HepG2 (cell line): ENCODE data around the gene SH3BGRL2. TPM values are rescaled to one million over a fixed set of nuclear protein-coding genes. Genes with fewer than 3 reads are reported as not detected.
"Not testable (repeated sequence)": the region's sequence is repeated elsewhere in the genome, so short reads cannot be mapped to it uniquely, and the experiment has no call there.

Source experiments
- ATAC-seq: fragments of 200-7000 bp; cut with Tn5 transposase; 3 replicates; pipeline ENCODE4 v1.9.1; 2020; ENCODE audit warnings: mild to moderate bottlenecking, moderate library complexity
- BruUV-seq: library from RNA; stranded (reverse); fragments of 400-500 nt; replicated peaks from 2 replicates; lab custom pipeline; 2021; lab: Mats Ljungman, UMichigan
- CTCF ChIA-PET: fragments of 300-600 bp; formaldehyde crosslinking; extraction: SDS; loops from one replicate; lab custom pipeline; 2021; ENCODE audit warnings: low total read pairs, inconsistent platforms, low intra/inter-chr PET ratio; lab: Yijun Ruan, JAX
- POLR2A ChIA-PET: fragments of 350-600 bp; sonication (Branson Sonifier 250); formaldehyde crosslinking; loops from one replicate; lab custom pipeline; 2020; ENCODE audit warnings: antibody characterized with exemption, inconsistent platforms; lab: Yijun Ruan, JAX
- DNase-seq: peaks from one replicate; pipeline ENCODE4 v3.0.0-alpha.2; 2015; ENCODE audit warnings: low spot score
- FAIRE-seq: peaks from 3 replicates; lab custom pipeline; 2011; peaks lifted over from hg19 to GRCh38; lab: Jason Lieb, UNC
- H2AFZ ChIP-seq: one replicate; pipeline ENCODE4 v1.6.1; 2011; ENCODE audit warnings: low read length, inconsistent platforms
- H3K27ac ChIP-seq: fragments of 300-600 bp; 3 replicates; pipeline ENCODE4 v1.8.0; 2011; ENCODE audit warnings: mixed run types, mild to moderate bottlenecking, mixed read lengths, low read length, inconsistent platforms; ENCODE audit not compliant: insufficient read depth; ENCODE audit errors: extremely low read length
- H3K27me3 ChIP-seq, 2 experiments: fragments of 200-600 bp in 1 of 2; 2 replicates in 1 of 2; 3 replicates in 1 of 2; pipeline versions ENCODE4 v1.6.0 to v1.8.0; 2011; ENCODE audit warnings: low read length in 2 of 2, mild to moderate bottlenecking in 2 of 2, moderate library complexity in 2 of 2, inconsistent platforms in 1 of 2; ENCODE audit not compliant: insufficient read depth in 2 of 2, control insufficient read depth in 1 of 2
- H3K36me3 ChIP-seq, 2 experiments: fragments of 200-600 bp in 1 of 2; replicated peaks in 1 of 2; 2 replicates in 1 of 2; 3 replicates in 1 of 2; pipeline versions ENCODE4 v1.5.1 to v1.8.0; 2011; ENCODE audit warnings: low read length in 2 of 2, inconsistent platforms in 1 of 2; ENCODE audit not compliant: insufficient read depth in 2 of 2, control insufficient read depth in 1 of 2
- H3K4me1 ChIP-seq: 2 replicates; pipeline ENCODE4 v1.5.1; 2012; ENCODE audit warnings: low read length, inconsistent platforms; ENCODE audit not compliant: insufficient read depth
- H3K4me2 ChIP-seq: 2 replicates; pipeline ENCODE4 v1.6.0; 2011; ENCODE audit warnings: low read depth, low read length, inconsistent platforms
- H3K4me3 ChIP-seq, 3 experiments: fragments of 200-600 bp in 1 of 3; sonication (generic), shearing (Covaris generic) in 1 of 3; replicated peaks in 1 of 3; 2 replicates each; pipeline ENCODE4 v1.5.1; 2011 to 2016; ENCODE audit warnings: low read length in 3 of 3, inconsistent platforms in 2 of 3, low read depth in 2 of 3, mild to moderate bottlenecking in 2 of 3, control low read depth in 1 of 3, mixed read lengths in 1 of 3; ENCODE audit not compliant: insufficient read depth in 1 of 3
- H3K79me2 ChIP-seq: one replicate; pipeline ENCODE4 v1.6.1; 2011; ENCODE audit warnings: low read length, inconsistent platforms; ENCODE audit not compliant: insufficient read depth
- H3K9ac ChIP-seq: 2 replicates; pipeline ENCODE4 v1.6.0; 2011; ENCODE audit warnings: mild to moderate bottlenecking, low read depth, low read length, inconsistent platforms; ENCODE audit not compliant: insufficient read depth
- H3K9me3 ChIP-seq: 2 replicates; pipeline ENCODE4 v1.5.1; 2012; ENCODE audit warnings: mild to moderate bottlenecking, low read length
- H4K20me1 ChIP-seq: 2 replicates; pipeline ENCODE4 v1.6.0; 2011; ENCODE audit warnings: inconsistent platforms, mild to moderate bottlenecking, low read length, moderate library complexity; ENCODE audit not compliant: insufficient read depth
- SALL1 ChIP-seq: sonication (generic); formaldehyde crosslinking; IDR thresholded peaks from 2 replicates; pipeline ENCODE4 v1.8.0; 2022; ENCODE audit warnings: mild to moderate bottlenecking, missing genetic modification reagents
- ZMYM2 ChIP-seq: sonication (generic); formaldehyde crosslinking; IDR thresholded peaks from 2 replicates; pipeline ENCODE4 v1.8.0; 2022; ENCODE audit warnings: mild to moderate bottlenecking, missing genetic modification reagents
- ZMYM3 ChIP-seq: sonication (generic); formaldehyde crosslinking; IDR thresholded peaks from 2 replicates; pipeline ENCODE4 v1.5.1; 2020; ENCODE audit warnings: mild to moderate bottlenecking, missing genetic modification reagents
- WGBS: methylation state at CpG from one replicate; pipeline ENCODE4 v1.1.6; 2017; ENCODE audit warnings: low lambda C conversion rate; 5-methylcytosine and 5-hydroxymethylcytosine counted together
- in situ Hi-C: cut with HindIII; loops from 2 replicates; pipeline ENCODE4 v1.10.0; 2017; ENCODE audit warnings: low pct_unique_long_range_greater_than_20kb; ENCODE audit not compliant: extremely low pct_ligation_motif_present
- intact Hi-C: fragments of 100-400 bp; cut with micrococcal nuclease; formaldehyde crosslinking; loops from one replicate; pipeline ENCODE4 v1.10.0; 2022; ENCODE audit not compliant: unreplicated experiment
- polyA plus RNA-seq, 8 experiments: library from polyadenylated mRNA; depleted of rRNA in 3 of 8; stranded (reverse) in 7 of 8; unstranded in 1 of 8; fragments of >200 nt; fragmentation: Illumina TruSeq in 4 of 8; extraction: Trizol in 4 of 8; gene quantifications; 2 replicates each; pipeline versions ENCODE4 v1.2.1 to v1.2.3, GENCODE V29; 2011 to 2016; ENCODE audit warnings: low read depth in 4 of 8, missing spikeins in 1 of 8, mixed read lengths in 1 of 8; ENCODE audit not compliant: insufficient read depth in 1 of 8
- total RNA-seq, 5 experiments: library from RNA; depleted of rRNA; stranded (reverse); fragments of >200 nt; fragmentation: Illumina TruSeq; extraction: Trizol; gene quantifications; 2 replicates each; pipeline ENCODE4 v1.2.3, GENCODE V29; 2016; ENCODE audit warnings: low read depth in 1 of 5
- TF ChIP-seq, protein P1 (sequence below), 2 experiments: fragments of 450-650 bp in 1 of 2; sonication (generic) in 1 of 2; formaldehyde crosslinking in 1 of 2; IDR thresholded peaks; 2 replicates each; pipeline versions ENCODE4 v1.6.1 to v1.8.0; 2016 to 2022; ENCODE audit warnings: antibody characterized with exemption in 1 of 2, mild to moderate bottlenecking in 1 of 2, missing genetic modification reagents in 1 of 2
- TF ChIP-seq, protein P2 (sequence below): sonication (generic); formaldehyde crosslinking; IDR thresholded peaks from 2 replicates; pipeline ENCODE4 v1.5.1; 2020; ENCODE audit warnings: mild to moderate bottlenecking, missing genetic modification reagents, moderate library complexity

SH3BGRL2 gene
- total and polyA plus RNA-seq, 2 of the 13 experiments (the other 11 are each of a cell fraction or from before 2014, with no cell fraction given) = 10.9 to 28.8 TPM

DNA sequence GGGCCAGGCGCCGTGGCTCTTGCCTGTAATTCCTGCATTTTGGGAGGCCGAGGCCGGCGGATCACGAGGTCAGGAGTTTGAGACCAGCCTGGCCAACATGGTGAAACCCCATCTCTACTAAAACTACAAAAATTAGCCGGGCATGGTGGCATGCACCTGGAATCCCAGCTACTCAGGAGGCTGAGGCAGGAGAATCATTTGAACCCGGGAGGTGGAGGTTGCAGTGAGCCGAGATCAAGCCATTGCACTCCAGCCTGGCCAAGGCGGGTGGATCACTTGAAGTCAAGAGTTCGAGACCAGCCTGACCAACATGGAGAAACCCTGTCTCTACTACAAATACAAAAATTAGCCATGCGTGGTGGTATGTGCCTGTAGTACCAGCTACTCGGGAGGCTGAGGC lies 12.7 kb upstream of the SH3BGRL2 start:
- H2AFZ ChIP-seq, BruUV-seq, H3K36me3 ChIP-seq, H3K9me3 ChIP-seq, CTCF ChIA-PET, H3K79me2 ChIP-seq, FAIRE-seq, H3K27me3 ChIP-seq, DNase-seq, intact Hi-C loops, ATAC-seq, H3K4me3 ChIP-seq, in situ Hi-C loops, H4K20me1 ChIP-seq, H3K9ac ChIP-seq, H3K4me2 ChIP-seq: not testable (repeated sequence)
- over 99% methylated on average over 13 of the region's 13 CpGs for WGBS
- POLR2A ChIA-PET = interaction anchor here (0.8 kb wide), 1 partner anchor 13 kb away, joined by 4 read pairs; the partner anchor contains the start of gene SH3BGRL2
- peak overlapping the region; percentile 86 for H3K27ac ChIP-seq
- peak; percentile 59; the same call in 1 of the 2 replicates for TF ChIP-seq ZMYM2 (CRISPR knock-in tag)
- TF ChIP-seq, protein P1, sequence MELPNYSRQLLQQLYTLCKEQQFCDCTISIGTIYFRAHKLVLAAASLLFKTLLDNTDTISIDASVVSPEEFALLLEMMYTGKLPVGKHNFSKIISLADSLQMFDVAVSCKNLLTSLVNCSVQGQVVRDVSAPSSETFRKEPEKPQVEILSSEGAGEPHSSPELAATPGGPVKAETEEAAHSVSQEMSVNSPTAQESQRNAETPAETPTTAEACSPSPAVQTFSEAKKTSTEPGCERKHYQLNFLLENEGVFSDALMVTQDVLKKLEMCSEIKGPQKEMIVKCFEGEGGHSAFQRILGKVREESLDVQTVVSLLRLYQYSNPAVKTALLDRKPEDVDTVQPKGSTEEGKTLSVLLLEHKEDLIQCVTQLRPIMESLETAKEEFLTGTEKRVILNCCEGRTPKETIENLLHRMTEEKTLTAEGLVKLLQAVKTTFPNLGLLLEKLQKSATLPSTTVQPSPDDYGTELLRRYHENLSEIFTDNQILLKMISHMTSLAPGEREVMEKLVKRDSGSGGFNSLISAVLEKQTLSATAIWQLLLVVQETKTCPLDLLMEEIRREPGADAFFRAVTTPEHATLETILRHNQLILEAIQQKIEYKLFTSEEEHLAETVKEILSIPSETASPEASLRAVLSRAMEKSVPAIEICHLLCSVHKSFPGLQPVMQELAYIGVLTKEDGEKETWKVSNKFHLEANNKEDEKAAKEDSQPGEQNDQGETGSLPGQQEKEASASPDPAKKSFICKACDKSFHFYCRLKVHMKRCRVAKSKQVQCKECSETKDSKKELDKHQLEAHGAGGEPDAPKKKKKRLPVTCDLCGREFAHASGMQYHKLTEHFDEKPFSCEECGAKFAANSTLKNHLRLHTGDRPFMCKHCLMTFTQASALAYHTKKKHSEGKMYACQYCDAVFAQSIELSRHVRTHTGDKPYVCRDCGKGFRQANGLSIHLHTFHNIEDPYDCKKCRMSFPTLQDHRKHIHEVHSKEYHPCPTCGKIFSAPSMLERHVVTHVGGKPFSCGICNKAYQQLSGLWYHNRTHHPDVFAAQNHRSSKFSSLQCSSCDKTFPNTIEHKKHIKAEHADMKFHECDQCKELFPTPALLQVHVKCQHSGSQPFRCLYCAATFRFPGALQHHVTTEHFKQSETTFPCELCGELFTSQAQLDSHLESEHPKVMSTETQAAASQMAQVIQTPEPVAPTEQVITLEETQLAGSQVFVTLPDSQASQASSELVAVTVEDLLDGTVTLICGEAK (IDR thresholded peaks at IDR 0.05) = not testable (repeated sequence)
- TF ChIP-seq, protein P1 (CRISPR knock-in tag; IDR thresholded peaks at IDR 0.05) = peak; percentile 30; the same call in 1 of the 2 replicates
- TF ChIP-seq, protein P2, sequence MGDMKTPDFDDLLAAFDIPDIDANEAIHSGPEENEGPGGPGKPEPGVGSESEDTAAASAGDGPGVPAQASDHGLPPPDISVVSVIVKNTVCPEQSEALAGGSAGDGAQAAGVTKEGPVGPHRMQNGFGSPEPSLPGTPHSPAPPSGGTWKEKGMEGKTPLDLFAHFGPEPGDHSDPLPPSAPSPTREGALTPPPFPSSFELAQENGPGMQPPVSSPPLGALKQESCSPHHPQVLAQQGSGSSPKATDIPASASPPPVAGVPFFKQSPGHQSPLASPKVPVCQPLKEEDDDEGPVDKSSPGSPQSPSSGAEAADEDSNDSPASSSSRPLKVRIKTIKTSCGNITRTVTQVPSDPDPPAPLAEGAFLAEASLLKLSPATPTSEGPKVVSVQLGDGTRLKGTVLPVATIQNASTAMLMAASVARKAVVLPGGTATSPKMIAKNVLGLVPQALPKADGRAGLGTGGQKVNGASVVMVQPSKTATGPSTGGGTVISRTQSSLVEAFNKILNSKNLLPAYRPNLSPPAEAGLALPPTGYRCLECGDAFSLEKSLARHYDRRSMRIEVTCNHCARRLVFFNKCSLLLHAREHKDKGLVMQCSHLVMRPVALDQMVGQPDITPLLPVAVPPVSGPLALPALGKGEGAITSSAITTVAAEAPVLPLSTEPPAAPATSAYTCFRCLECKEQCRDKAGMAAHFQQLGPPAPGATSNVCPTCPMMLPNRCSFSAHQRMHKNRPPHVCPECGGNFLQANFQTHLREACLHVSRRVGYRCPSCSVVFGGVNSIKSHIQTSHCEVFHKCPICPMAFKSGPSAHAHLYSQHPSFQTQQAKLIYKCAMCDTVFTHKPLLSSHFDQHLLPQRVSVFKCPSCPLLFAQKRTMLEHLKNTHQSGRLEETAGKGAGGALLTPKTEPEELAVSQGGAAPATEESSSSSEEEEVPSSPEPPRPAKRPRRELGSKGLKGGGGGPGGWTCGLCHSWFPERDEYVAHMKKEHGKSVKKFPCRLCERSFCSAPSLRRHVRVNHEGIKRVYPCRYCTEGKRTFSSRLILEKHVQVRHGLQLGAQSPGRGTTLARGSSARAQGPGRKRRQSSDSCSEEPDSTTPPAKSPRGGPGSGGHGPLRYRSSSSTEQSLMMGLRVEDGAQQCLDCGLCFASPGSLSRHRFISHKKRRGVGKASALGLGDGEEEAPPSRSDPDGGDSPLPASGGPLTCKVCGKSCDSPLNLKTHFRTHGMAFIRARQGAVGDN (CRISPR knock-in tag) = peak; percentile 31
- TF ChIP-seq SALL1 (CRISPR knock-in tag) = peak; percentile 36; the same call in 1 of the 2 replicates
- TF ChIP-seq ZMYM3 (CRISPR knock-in tag) = peak; percentile 55
- H3K4me1 ChIP-seq = peaks cover 100% of the 10 kb centered on the region
